Measurements from ENCODE around the gene ARHGAP29. TPM values are rescaled to one million over a fixed set of nuclear protein-coding genes. Genes with fewer than 3 reads are reported as not detected.

Gene ARHGAP29
- polyA plus RNA-seq, 3 donors = 81.5 to 87.2 (median 85.6) TPM

- DNase-seq (ENCODE audit: low read depth in 3 of 3, low spot score in 2 of 3) = no peak
Observed at GRCh38 chr1:94126651-94127050, 110.7 kb downstream of the ARHGAP29 start.

GRCh38 chr1:94125551-94126514 lies 111.6 kb downstream of the ARHGAP29 start:
- no peak for DNase-seq (ENCODE audit: low read depth in 3 of 3, low spot score in 2 of 3)

DNA sequence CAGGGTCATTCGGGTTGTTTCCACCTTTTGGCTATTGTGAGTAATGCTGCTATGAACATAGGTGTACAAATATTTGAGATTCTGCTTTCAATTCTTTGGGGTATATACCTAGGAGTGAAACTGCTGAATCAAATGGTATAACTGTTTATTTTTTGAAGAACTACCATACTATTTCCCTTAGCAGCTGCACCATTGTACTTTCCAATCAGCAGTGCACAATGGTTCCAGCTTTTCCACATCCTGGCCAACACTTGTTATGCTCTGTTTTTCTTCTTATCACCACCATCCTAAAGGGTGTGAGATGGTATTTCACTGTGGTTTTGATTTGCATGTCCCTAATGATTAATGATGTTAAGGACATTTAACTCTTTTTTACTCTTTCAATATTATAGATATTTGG lies 112.8 kb downstream of the ARHGAP29 start:
- DNase-seq (ENCODE audit: low read depth in 3 of 3, low spot score in 2 of 3) = no peak

GRCh38 chr1:94122201-94122970 lies 115.0 kb downstream of the ARHGAP29 start:
- DNase-seq (ENCODE audit: low read depth in 3 of 3, low spot score in 2 of 3) = no peak

Other genes with a start within 250 kb of the ARHGAP29 start
- 1 to 10 TPM; 5.4 to 7.1 (median 6.0) TPM for gene ABCA4, start 116.4 kb downstream of the ARHGAP29 start, polyA plus RNA-seq (ENCODE audit: insufficient read length in 3 of 3)
- gene ABCD3, start 180.8 kb upstream of the ARHGAP29 start, polyA plus RNA-seq (ENCODE audit: insufficient read length in 3 of 3) = 10 to 100 TPM; 65.5 to 75.1 (median 67.7) TPM